HEK293 (cell line): ENCODE data around the gene IFNL1.

Experiments used
- CTCF ChIA-PET: fragments of 350-600 bp; formaldehyde crosslinking; extraction: SDS; loops from one replicate; lab custom pipeline; 2021; ENCODE audit warnings: antibody characterized with exemption; lab: Yijun Ruan, JAX
- POLR2A ChIA-PET: fragments of 300-600 bp; formaldehyde crosslinking; extraction: SDS; loops from one replicate; lab custom pipeline; 2020; ENCODE audit warnings: antibody characterized with exemption, inconsistent platforms; lab: Yijun Ruan, JAX
- H3K27ac ChIP-seq: fragments of 200-500 bp; sonication (Bioruptor generic); 2 replicates; pipeline ENCODE4 v1.5.1; 2014; ENCODE audit warnings: low read depth, low read length, control low read depth, inconsistent platforms; ENCODE audit errors: extremely low read depth
- H3K36me3 ChIP-seq, 2 experiments: fragments of 200-500 bp in 1 of 2; sonication (Bioruptor generic) in 1 of 2; 1 replicate in 1 of 2; 2 replicates in 1 of 2; pipeline ENCODE4 v1.5.1; 2014 to 2017; ENCODE audit warnings: inconsistent platforms in 2 of 2, low read length in 2 of 2; ENCODE audit not compliant: control insufficient read depth in 2 of 2, insufficient read depth in 1 of 2
- H3K4me1 ChIP-seq: fragments of 200-500 bp; sonication (Bioruptor generic); 2 replicates; pipeline ENCODE4 v1.5.1; 2014; ENCODE audit warnings: mild to moderate bottlenecking, low read length, inconsistent platforms; ENCODE audit not compliant: control insufficient read depth, insufficient read depth
- H3K4me3 ChIP-seq: 2 replicates; pipeline ENCODE4 v1.5.1; 2011; ENCODE audit warnings: low read depth, mild to moderate bottlenecking, control low read depth, low read length, moderate library complexity
- H3K9me3 ChIP-seq: fragments of 200-500 bp; sonication (Bioruptor generic); 2 replicates; pipeline ENCODE4 v1.5.1; 2014; ENCODE audit warnings: low read depth, low read length, inconsistent platforms; ENCODE audit not compliant: control insufficient read depth, insufficient read depth
- AEBP2 ChIP-seq: fragments of 450-650 bp; formaldehyde crosslinking; IDR thresholded peaks from 2 replicates; pipeline ENCODE4 v1.5.1; 2016; ENCODE audit warnings: missing biosample characterization, missing genetic modification characterization, borderline replicate concordance
- KLF1 ChIP-seq: fragments of 450-650 bp; formaldehyde crosslinking; IDR thresholded peaks from 2 replicates; pipeline ENCODE4 v1.5.1; 2016; ENCODE audit warnings: missing biosample characterization, missing genetic modification characterization
- KLF16 ChIP-seq: fragments of 450-650 bp; formaldehyde crosslinking; IDR thresholded peaks from 2 replicates; pipeline ENCODE4 v1.5.1; 2017; ENCODE audit warnings: missing biosample characterization, missing genetic modification characterization
- MYNN ChIP-seq: fragments of 450-650 bp; formaldehyde crosslinking; IDR thresholded peaks from 2 replicates; pipeline ENCODE4 v1.5.1; 2016; ENCODE audit warnings: missing biosample characterization, missing genetic modification characterization, borderline replicate concordance
- MZF1 ChIP-seq: fragments of 450-650 bp; formaldehyde crosslinking; IDR thresholded peaks from 2 replicates; pipeline ENCODE4 v1.5.1; 2017; ENCODE audit warnings: missing biosample characterization, missing genetic modification characterization, borderline replicate concordance
- PATZ1 ChIP-seq: fragments of 450-650 bp; formaldehyde crosslinking; IDR thresholded peaks from 2 replicates; pipeline ENCODE4 v1.5.1; 2016; ENCODE audit warnings: missing biosample characterization, missing genetic modification characterization
- SCRT1 ChIP-seq: fragments of 450-650 bp; formaldehyde crosslinking; IDR thresholded peaks from 2 replicates; pipeline ENCODE4 v1.5.1; 2016; ENCODE audit warnings: missing biosample characterization, missing genetic modification characterization, borderline replicate concordance
- SCRT2 ChIP-seq: fragments of 450-650 bp; formaldehyde crosslinking; IDR thresholded peaks from 2 replicates; pipeline ENCODE4 v1.5.1; 2016; ENCODE audit warnings: missing biosample characterization, missing genetic modification characterization
- SP2 ChIP-seq: fragments of 450-650 bp; formaldehyde crosslinking; IDR thresholded peaks from 2 replicates; pipeline ENCODE4 v1.5.1; 2016; ENCODE audit warnings: missing biosample characterization, missing genetic modification characterization
- ZBTB17 ChIP-seq: fragments of 450-650 bp; formaldehyde crosslinking; IDR thresholded peaks from 2 replicates; pipeline ENCODE4 v1.5.1; 2016; ENCODE audit warnings: missing biosample characterization, missing genetic modification characterization
- ZBTB48 ChIP-seq: fragments of 450-650 bp; formaldehyde crosslinking; IDR thresholded peaks from 2 replicates; pipeline ENCODE4 v1.5.1; 2016; ENCODE audit warnings: missing biosample characterization, missing genetic modification characterization
- ZEB2 ChIP-seq: fragments of 450-650 bp; formaldehyde crosslinking; IDR thresholded peaks from 2 replicates; pipeline ENCODE4 v1.5.1; 2016; ENCODE audit warnings: missing biosample characterization, missing genetic modification characterization
- ZNF16 ChIP-seq: fragments of 450-650 bp; formaldehyde crosslinking; IDR thresholded peaks from 2 replicates; pipeline ENCODE4 v1.5.1; 2016; ENCODE audit warnings: low read depth, missing biosample characterization, missing genetic modification characterization
- ZNF274 ChIP-seq, 2 experiments: fragments of 200-500 bp in 1 of 2; fragments of 450-650 bp in 1 of 2; sonication (Bioruptor generic) in 1 of 2; formaldehyde crosslinking in 1 of 2; IDR thresholded peaks; 2 replicates each; pipeline versions ENCODE4 v1.5.1 to v1.6.1; 2014 to 2016; ENCODE audit warnings: borderline replicate concordance in 1 of 2, inconsistent platforms in 1 of 2, low read length in 1 of 2, missing biosample characterization in 1 of 2, missing genetic modification characterization in 1 of 2
- ZNF398 ChIP-seq: fragments of 450-650 bp; formaldehyde crosslinking; IDR thresholded peaks from 2 replicates; pipeline ENCODE4 v1.5.1; 2017; ENCODE audit warnings: missing biosample characterization, missing genetic modification characterization
- ZNF473 ChIP-seq: fragments of 450-650 bp; formaldehyde crosslinking; IDR thresholded peaks from 2 replicates; pipeline ENCODE4 v1.5.1; 2017; ENCODE audit warnings: missing biosample characterization, missing genetic modification characterization
- ZNF530 ChIP-seq: fragments of 450-650 bp; formaldehyde crosslinking; IDR thresholded peaks from 2 replicates; pipeline ENCODE4 v1.5.1; 2016; ENCODE audit warnings: low read depth, missing biosample characterization, missing genetic modification characterization
- ZNF560 ChIP-seq: fragments of 450-650 bp; formaldehyde crosslinking; IDR thresholded peaks from 2 replicates; pipeline ENCODE4 v1.5.1; 2017; ENCODE audit warnings: missing biosample characterization, missing genetic modification characterization, borderline replicate concordance
- ZNF596 ChIP-seq: fragments of 450-650 bp; IDR thresholded peaks from 2 replicates; pipeline ENCODE4 v1.5.0; 2018; ENCODE audit warnings: missing biosample characterization, mild to moderate bottlenecking, missing genetic modification characterization, moderate library complexity
- ZNF600 ChIP-seq: fragments of 450-650 bp; formaldehyde crosslinking; IDR thresholded peaks from 2 replicates; pipeline ENCODE4 v1.5.1; 2016; ENCODE audit warnings: missing biosample characterization, missing genetic modification characterization
- ZNF791 ChIP-seq: fragments of 450-650 bp; formaldehyde crosslinking; IDR thresholded peaks from 2 replicates; pipeline ENCODE4 v1.5.1; 2016; ENCODE audit warnings: missing biosample characterization, missing genetic modification characterization
- ZNF843 ChIP-seq: fragments of 450-650 bp; formaldehyde crosslinking; IDR thresholded peaks from 2 replicates; pipeline ENCODE4 v1.5.1; 2016; ENCODE audit warnings: missing biosample characterization, missing genetic modification characterization
- ZSCAN18 ChIP-seq: fragments of 450-650 bp; formaldehyde crosslinking; IDR thresholded peaks from 2 replicates; pipeline ENCODE4 v1.5.1; 2016; ENCODE audit warnings: missing biosample characterization, missing genetic modification characterization

IFNL1 gene

GRCh38 chr19:39325778-39326665, 29.8 kb downstream of the IFNL1 start:
- Histone ChIP-seq H3K4me1 (no peaks in the 10 kb centered on the region; the same call in 1 of the 2 replicates), H3K36me3 (no peaks in the 10 kb centered on the region; a peak in 1 of 3 replicates), H3K27ac (no peak overlapping the region), H3K4me3 (no peak overlapping the region)
- POLR2A ChIA-PET = interaction anchor here (0.5 to 1.5 kb wide), 8 partner anchors 28 to 924 kb away, joined by 3 to 5 read pairs (median 4); partner anchors contain the start of genes RPS16, ZFP36 and ZNF780A
- CTCF ChIA-PET = interaction anchor here (0.6 to 9.4 kb wide), 17 partner anchors 10 to 390 kb away, joined by 3 to 165 read pairs (median 8); partner anchors contain the start of genes GMFG, PLEKHG2 and SAMD4B
- TF ChIP-seq SCRT1 (tag by site-specific recombination) = peak; percentile 55; the same call in 1 of the 2 replicates
- 0 out of 2 replicates have a peak, but pooled peaks have one; percentile 2 for TF ChIP-seq PATZ1 (tag by site-specific recombination)
- peak; percentile 93 for TF ChIP-seq SP2 (tag by site-specific recombination)
- TF ChIP-seq SCRT2 (tag by site-specific recombination) = peak; percentile 70
- no peak for TF ChIP-seq ZNF596 (tag by site-specific recombination)
- peak; percentile 77 for TF ChIP-seq ZBTB48 (tag by site-specific recombination)
- 0 out of 2 replicates have a peak, but pooled peaks have one; percentile 23 for TF ChIP-seq MZF1 (tag by site-specific recombination)
- TF ChIP-seq ZNF274 (IDR thresholded peaks at IDR 0.05; ENCODE audit: low read length) = no peak
- no peak for TF ChIP-seq ZNF274 (tag by site-specific recombination; IDR thresholded peaks at IDR 0.05; ENCODE audit: borderline replicate concordance)
- TF ChIP-seq, all 188 proteins: peak for 6
- no peaks in the 10 kb centered on the region for H3K9me3 ChIP-seq

GRCh38 chr19:39327363-39328045, 31.3 kb downstream of the IFNL1 start:
- Histone ChIP-seq H3K36me3 (no peaks in the 10 kb centered on the region; a peak in 1 of 3 replicates), H3K9me3 (no peaks in the 10 kb centered on the region), H3K4me1 (no peaks in the 10 kb centered on the region; the same call in 1 of the 2 replicates), H3K27ac (no peak overlapping the region), H3K4me3 (no peak overlapping the region)
- ChIA-PET POLR2A (interaction anchor here (0.6 to 1.1 kb wide), 3 partner anchors 8 to 116 kb away, joined by 3 to 8 read pairs (median 5); partner anchors contain the start of genes GMFG and RPS16), CTCF (interaction anchor here (0.6 to 9.4 kb wide), 47 partner anchors 9 to 925 kb away, joined by 3 to 165 read pairs (median 4); partner anchors contain the start of genes FAM98C, FBXO17, GMFG and IFNL1)
- no peak for TF ChIP-seq ZNF530
- no peak for TF ChIP-seq ZNF560 (tag by site-specific recombination)
- TF ChIP-seq ZNF843 (tag by site-specific recombination) = no peak
- peak; percentile 41; the same call in 1 of the 2 replicates for TF ChIP-seq ZNF791 (tag by site-specific recombination)
- no peak for TF ChIP-seq ZSCAN18 (tag by site-specific recombination)
- peak; percentile 13; the same call in 1 of the 2 replicates for TF ChIP-seq ZNF398 (tag by site-specific recombination)
- TF ChIP-seq KLF16 = no peak
- TF ChIP-seq ZNF600 (tag by site-specific recombination) = no peak
- no peak for TF ChIP-seq AEBP2
- TF ChIP-seq SP2 (tag by site-specific recombination) = peak; percentile 37
- TF ChIP-seq ZEB2 = no peak
- no peak for TF ChIP-seq ZNF16 (tag by site-specific recombination)
- TF ChIP-seq ZBTB17 (tag by site-specific recombination) = no peak
- no peak for TF ChIP-seq KLF1 (tag by site-specific recombination)
- TF ChIP-seq MYNN (tag by site-specific recombination) = no peak
- no peak for TF ChIP-seq ZNF473
- TF ChIP-seq, all 188 proteins: peak for 3
